ENCODE measurements around the gene SLC35D3.

SLC35D3 gene

DNA sequence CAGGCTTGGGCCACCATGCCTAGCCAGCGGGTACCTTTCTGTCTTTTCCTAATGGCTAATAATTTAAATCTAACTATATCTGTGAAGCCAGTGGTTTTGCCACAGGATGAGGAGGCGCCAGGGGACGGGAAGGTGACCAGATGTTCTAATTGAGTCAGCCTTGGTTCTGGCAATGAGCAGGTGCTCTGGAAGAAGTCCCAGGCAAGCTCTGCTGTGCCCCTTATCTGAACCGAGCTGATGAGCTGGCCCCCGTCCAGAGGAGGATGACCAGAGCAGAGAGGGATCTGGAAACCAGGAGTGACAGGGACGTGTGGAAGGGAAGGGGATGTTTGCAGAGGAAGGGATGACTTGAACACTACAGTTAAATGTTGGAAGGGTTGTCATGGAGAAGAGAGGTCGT, 46.7 kb downstream of the SLC35D3 start:
- TF ChIP-seq TCF12 (IDR thresholded peaks at IDR 0.05; ENCODE audit: low read depth), result no peak

DNA sequence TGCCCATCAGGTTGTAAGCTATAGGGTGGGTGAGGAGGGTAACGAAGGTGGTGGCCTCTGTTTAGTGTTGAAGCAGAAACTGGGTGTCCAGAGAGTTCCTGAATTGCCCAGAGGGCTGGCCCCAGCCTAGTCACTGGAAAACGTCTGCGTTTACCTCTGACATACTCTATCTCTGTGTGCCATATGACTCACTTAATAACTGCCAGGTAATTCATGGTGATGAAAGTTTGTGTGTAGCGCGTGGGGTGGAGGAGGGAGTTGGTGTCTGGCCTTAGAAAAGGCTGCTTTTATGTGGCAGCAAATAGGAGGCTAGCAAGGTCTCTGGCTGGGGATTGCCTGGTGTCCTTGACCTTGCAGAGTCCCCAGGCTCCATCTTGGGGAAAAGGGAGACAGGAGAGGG, 47.3 kb downstream of the SLC35D3 start:
- TF ChIP-seq, protein P1, sequence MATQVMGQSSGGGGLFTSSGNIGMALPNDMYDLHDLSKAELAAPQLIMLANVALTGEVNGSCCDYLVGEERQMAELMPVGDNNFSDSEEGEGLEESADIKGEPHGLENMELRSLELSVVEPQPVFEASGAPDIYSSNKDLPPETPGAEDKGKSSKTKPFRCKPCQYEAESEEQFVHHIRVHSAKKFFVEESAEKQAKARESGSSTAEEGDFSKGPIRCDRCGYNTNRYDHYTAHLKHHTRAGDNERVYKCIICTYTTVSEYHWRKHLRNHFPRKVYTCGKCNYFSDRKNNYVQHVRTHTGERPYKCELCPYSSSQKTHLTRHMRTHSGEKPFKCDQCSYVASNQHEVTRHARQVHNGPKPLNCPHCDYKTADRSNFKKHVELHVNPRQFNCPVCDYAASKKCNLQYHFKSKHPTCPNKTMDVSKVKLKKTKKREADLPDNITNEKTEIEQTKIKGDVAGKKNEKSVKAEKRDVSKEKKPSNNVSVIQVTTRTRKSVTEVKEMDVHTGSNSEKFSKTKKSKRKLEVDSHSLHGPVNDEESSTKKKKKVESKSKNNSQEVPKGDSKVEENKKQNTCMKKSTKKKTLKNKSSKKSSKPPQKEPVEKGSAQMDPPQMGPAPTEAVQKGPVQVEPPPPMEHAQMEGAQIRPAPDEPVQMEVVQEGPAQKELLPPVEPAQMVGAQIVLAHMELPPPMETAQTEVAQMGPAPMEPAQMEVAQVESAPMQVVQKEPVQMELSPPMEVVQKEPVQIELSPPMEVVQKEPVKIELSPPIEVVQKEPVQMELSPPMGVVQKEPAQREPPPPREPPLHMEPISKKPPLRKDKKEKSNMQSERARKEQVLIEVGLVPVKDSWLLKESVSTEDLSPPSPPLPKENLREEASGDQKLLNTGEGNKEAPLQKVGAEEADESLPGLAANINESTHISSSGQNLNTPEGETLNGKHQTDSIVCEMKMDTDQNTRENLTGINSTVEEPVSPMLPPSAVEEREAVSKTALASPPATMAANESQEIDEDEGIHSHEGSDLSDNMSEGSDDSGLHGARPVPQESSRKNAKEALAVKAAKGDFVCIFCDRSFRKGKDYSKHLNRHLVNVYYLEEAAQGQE (IDR thresholded peaks at IDR 0.05; ENCODE audit: low read depth), result no peak
- TF ChIP-seq YY1 (IDR thresholded peaks at IDR 0.05; ENCODE audit: low read depth) (no peak), NFIC (IDR thresholded peaks at IDR 0.05) (no peak)
- TF ChIP-seq, protein P2, sequence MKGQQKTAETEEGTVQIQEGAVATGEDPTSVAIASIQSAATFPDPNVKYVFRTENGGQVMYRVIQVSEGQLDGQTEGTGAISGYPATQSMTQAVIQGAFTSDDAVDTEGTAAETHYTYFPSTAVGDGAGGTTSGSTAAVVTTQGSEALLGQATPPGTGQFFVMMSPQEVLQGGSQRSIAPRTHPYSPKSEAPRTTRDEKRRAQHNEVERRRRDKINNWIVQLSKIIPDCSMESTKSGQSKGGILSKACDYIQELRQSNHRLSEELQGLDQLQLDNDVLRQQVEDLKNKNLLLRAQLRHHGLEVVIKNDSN (IDR thresholded peaks at IDR 0.05), result no peak
- TF ChIP-seq, protein P3, sequence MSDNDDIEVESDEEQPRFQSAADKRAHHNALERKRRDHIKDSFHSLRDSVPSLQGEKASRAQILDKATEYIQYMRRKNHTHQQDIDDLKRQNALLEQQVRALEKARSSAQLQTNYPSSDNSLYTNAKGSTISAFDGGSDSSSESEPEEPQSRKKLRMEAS (IDR thresholded peaks at IDR 0.05), result no peak

DNA sequence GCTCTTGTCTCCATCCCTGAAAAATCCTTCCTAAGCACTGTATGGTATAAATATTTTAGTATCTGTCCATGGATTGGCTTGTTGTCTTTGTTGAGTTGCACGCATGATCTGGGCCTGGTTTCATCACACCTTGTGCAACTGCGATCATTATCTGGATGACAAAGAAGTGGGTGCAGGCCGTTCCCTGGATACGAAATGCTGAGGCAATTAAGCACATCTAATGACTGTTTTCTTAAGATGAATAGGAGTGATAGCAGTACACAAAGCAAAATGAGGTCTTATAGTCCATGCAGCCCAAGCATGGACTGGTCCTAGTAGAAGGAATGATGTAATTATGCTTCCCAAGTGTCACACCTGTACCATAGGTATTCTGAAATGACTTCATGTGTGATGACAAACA, 47.8 kb downstream of the SLC35D3 start:
- TF ChIP-seq, protein P3 (IDR thresholded peaks at IDR 0.05), result no peak
- no peak for TF ChIP-seq YY1 (IDR thresholded peaks at IDR 0.05; ENCODE audit: low read depth)
- no peak for TF ChIP-seq EP300 (IDR thresholded peaks at IDR 0.05; ENCODE audit: borderline replicate concordance)
- TF ChIP-seq ZBTB7A (IDR thresholded peaks at IDR 0.05; ENCODE audit: low read depth), result no peak

DNA sequence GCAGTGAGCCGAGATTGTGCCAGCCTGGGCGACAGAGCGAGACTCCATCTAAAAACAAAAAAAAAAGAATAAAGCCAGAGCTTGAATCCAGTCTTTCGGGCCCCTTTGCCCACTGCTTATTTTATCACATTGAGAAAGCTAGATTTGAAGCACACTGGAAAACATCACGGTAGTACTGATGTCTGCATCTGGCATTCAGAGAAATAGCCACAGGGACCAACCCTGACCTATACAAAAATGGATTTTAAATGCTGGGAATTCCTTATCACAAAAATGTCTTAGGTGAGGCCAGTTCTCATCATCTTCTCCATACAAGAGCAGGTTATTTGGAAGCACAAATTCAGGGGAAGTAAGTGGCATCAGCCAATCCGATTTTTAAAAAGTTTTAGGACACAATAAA, 49.5 kb downstream of the SLC35D3 start:
- no peak for TF ChIP-seq RAD21 (IDR thresholded peaks at IDR 0.05; ENCODE audit: low read depth)
- TF ChIP-seq ZBTB7A (IDR thresholded peaks at IDR 0.05; ENCODE audit: low read depth), result no peak
- TF ChIP-seq EGR1 (IDR thresholded peaks at IDR 0.05), result no peak
- TF ChIP-seq TAF1 (IDR thresholded peaks at IDR 0.05; ENCODE audit: low read depth), result no peak
- no peak for TF ChIP-seq EP300 (IDR thresholded peaks at IDR 0.05; ENCODE audit: borderline replicate concordance)
- TF ChIP-seq, protein P2 (IDR thresholded peaks at IDR 0.05), result no peak
- TF ChIP-seq YY1 (IDR thresholded peaks at IDR 0.05; ENCODE audit: low read depth), result no peak
- no peak for TF ChIP-seq NFIC (IDR thresholded peaks at IDR 0.05)
- no peak for TF ChIP-seq CREB1 (IDR thresholded peaks at IDR 0.05; ENCODE audit: low read depth)

Measured in Ishikawa (cell line).